SK-MEL-5 (cell line): ENCODE results near the gene RELA. TPM values are rescaled to one million over a fixed set of nuclear protein-coding genes. Genes with fewer than 3 reads are reported as not detected.

Source experiments
- DNase-seq: peaks from one replicate; pipeline ENCODE4 v3.0.0-alpha.2; 2016; ENCODE audit warnings: low read depth, low spot score
- in situ Hi-C: cut with HindIII; loops from 2 replicates; pipeline ENCODE4 v1.10.0; 2016; ENCODE audit warnings: low sequenced_read_pairs, high pct_unique_total_duplicates, low pct_unique_long_range_greater_than_20kb
- total RNA-seq: library from RNA; depleted of rRNA; stranded (reverse); fragments of >200 nt; shearing (Covaris generic); gene quantifications from 2 replicates; pipeline ENCODE4 v1.2.3, GENCODE V29; 2014

RELA gene
- total RNA-seq, 1 experiment from 2014 or later, result 16.6 TPM

- DNase-seq, result peak; percentile 87
- in situ Hi-C loops, result no loop called here
Measured at GRCh38 chr11:65652511-65653228, 10.0 kb downstream of the RELA start.

- no peak for DNase-seq
- in situ Hi-C loops, result no loop called here
Measured at GRCh38 chr11:65651589-65652510, 10.9 kb downstream of the RELA start.

GRCh38 chr11:65651339-65651588, 11.5 kb downstream of the RELA start:
- in situ Hi-C loops, result no loop called here
- no peak for DNase-seq

GRCh38 chr11:65650547-65651338, 12.0 kb downstream of the RELA start:
- DNase-seq, result no peak
- in situ Hi-C loops, result no loop called here

GRCh38 chr11:65649656-65650546, 12.8 kb downstream of the RELA start:
- no peak for DNase-seq
- in situ Hi-C loops, result no loop called here

- no peak for DNase-seq
- in situ Hi-C loops, result no loop called here
Measured at GRCh38 chr11:65648997-65649493, 13.7 kb downstream of the RELA start.

- in situ Hi-C loops, result no loop called here
- DNase-seq, result no peak
Measured at GRCh38 chr11:65646958-65647701, 15.6 kb downstream of the RELA start.

GRCh38 chr11:65646288-65646957, 16.3 kb downstream of the RELA start:
- in situ Hi-C loops, result no loop called here
- no peak for DNase-seq

- no peak for DNase-seq
- in situ Hi-C loops, result no loop called here
Measured at GRCh38 chr11:65645710-65646109, 17.0 kb downstream of the RELA start.

- DNase-seq, result no peak
- in situ Hi-C loops, result no loop called here
Measured at GRCh38 chr11:65644837-65645236, 17.9 kb downstream of the RELA start.

GRCh38 chr11:65643971-65644370, 18.7 kb downstream of the RELA start:
- in situ Hi-C loops, result no loop called here
- DNase-seq, result no peak

GRCh38 chr11:65642014-65642671, 20.6 kb downstream of the RELA start:
- in situ Hi-C loops, result no loop called here
- DNase-seq, result no peak

GRCh38 chr11:65641297-65642013, 21.3 kb downstream of the RELA start:
- no peak for DNase-seq
- in situ Hi-C loops, result no loop called here

GRCh38 chr11:65640483-65641296, 22.0 kb downstream of the RELA start:
- no peak for DNase-seq

More at GRCh38 chr11:65640483-65641296, 22.0 kb downstream of the RELA start:
- in situ Hi-C loops, result no loop called here
